ENCODE results near the gene SRR.

The SRR gene

DNA sequence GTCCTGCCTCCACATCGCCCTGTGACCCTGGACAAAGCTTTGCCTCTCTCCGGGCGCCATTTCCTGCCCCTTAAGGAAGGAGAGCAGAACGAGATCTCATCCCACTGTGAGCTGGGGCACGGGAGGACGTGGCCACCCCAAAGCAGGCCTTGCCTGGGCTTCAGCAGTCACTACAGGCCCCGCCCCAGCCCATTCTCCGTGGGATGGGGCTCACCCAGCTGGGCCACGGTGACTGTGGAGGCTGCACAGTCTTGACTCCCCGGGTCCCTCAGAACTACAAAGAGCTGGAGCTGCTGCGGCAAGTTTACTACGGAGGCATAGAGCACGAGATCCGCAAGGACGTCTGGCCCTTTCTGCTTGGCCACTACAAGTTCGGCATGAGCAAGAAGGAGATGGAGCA is 68.9 kb downstream of the SRR start:
- DNase-seq = no peak

GRCh38 chr17:2373179-2373578 is 69.4 kb downstream of the SRR start:
- DNase-seq = no peak

Measured in NCI-H1930 (cell line).